AG04449 (cell line): ENCODE results near the gene PBX1.

Experiments used
- CTCF ChIA-PET: fragments of 350-600 bp; formaldehyde crosslinking; extraction: SDS; loops from one replicate; lab custom pipeline; 2021; ENCODE audit warnings: antibody characterized with exemption; lab: Yijun Ruan, JAX
- POLR2A ChIA-PET: fragments of 400-600, 350-600 bp; formaldehyde crosslinking; extraction: SDS; loops from one replicate; lab custom pipeline; 2020; ENCODE audit warnings: antibody characterized with exemption, inconsistent platforms; lab: Yijun Ruan, JAX
- DNase-seq: peaks from one replicate; pipeline ENCODE4 v3.0.0-alpha.2; 2010; ENCODE audit warnings: low read depth, low spot score
- H3K4me3 ChIP-seq: 2 replicates; pipeline ENCODE4 v1.5.1; 2011; ENCODE audit warnings: low read depth, mild to moderate bottlenecking, control low read depth, low read length
- TF ChIP-seq, protein P1 (sequence below): IDR thresholded peaks from one replicate; pipeline ENCODE4 v1.5.1; 2011; ENCODE audit warnings: mild to moderate bottlenecking, moderate library complexity, low read length, control low read depth, inconsistent platforms; ENCODE audit not compliant: insufficient read depth; ENCODE audit errors: missing control alignments

Gene PBX1

DNA sequence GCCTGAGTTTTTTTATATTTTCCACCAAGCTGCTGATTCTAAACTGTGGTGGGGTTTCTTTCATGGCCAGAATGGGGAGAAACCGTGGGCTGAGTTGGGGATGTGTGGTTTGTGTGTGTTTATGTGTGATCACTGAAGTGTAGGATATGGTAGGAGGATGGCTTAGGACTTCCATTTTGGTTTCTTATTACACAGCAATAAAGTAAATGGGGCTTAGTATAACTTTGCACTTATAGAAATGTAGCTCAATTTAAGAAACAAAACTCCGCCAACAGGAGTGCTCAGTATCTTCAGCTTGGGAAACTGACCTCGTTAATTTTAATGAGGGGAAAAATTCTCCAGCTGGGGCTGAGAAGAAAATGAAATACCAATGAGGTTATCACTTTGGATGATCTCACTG, 77.8 kb downstream of the PBX1 start:
- POLR2A ChIA-PET: no interaction called here
- H3K4me3 ChIP-seq: no peak overlapping the region
- TF ChIP-seq, protein P1, sequence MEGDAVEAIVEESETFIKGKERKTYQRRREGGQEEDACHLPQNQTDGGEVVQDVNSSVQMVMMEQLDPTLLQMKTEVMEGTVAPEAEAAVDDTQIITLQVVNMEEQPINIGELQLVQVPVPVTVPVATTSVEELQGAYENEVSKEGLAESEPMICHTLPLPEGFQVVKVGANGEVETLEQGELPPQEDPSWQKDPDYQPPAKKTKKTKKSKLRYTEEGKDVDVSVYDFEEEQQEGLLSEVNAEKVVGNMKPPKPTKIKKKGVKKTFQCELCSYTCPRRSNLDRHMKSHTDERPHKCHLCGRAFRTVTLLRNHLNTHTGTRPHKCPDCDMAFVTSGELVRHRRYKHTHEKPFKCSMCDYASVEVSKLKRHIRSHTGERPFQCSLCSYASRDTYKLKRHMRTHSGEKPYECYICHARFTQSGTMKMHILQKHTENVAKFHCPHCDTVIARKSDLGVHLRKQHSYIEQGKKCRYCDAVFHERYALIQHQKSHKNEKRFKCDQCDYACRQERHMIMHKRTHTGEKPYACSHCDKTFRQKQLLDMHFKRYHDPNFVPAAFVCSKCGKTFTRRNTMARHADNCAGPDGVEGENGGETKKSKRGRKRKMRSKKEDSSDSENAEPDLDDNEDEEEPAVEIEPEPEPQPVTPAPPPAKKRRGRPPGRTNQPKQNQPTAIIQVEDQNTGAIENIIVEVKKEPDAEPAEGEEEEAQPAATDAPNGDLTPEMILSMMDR: no peak
- DNase-seq: no peak
- CTCF ChIA-PET: interaction anchor here (1.5 to 3.7 kb wide), 4 partner anchors 12 to 150 kb away, joined by 3 to 16 read pairs (median 10); no protein-coding TSS in a partner anchor

DNA sequence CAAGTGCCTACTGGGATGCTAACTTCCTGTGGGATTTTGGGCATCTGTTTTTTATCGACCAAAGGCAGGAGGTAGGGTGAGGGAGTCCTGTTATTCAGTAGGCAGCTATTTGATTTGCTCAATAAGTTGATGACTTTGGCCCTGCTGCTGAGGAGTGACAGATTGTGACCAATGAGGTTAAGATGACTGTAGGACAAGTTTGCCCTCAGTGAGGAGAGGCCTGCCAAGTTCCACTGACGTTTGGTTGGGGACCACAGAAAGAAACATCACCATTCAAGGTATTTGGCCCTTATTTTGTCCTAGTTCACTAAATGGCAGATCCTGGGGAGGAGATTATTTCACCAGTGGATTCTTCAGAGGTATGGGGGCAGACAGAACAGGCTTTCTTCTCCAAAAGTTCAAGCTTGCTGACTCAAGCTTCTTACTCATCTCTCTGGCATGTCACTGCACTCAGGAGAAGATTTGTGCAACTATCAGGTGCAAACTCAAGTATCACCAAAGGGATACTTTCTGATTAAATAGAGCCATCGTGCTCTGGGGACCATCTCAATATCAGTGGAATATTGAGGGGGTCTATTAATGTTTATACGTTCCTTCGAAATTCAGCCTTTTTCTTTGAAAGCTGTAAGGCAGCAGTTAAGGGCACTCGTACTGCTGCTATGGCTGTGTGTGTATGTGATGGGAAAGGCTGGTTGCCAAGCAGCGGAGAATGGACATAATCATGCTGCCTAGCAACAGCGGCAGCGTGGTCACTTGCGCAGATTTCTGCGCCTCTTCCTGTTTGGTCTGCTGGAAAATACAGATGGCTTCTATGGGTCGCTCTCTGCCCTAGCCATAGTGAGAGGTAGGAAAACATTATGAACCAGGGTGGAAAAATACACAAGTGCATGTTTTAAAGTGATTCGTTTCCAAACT, 78.7 kb downstream of the PBX1 start:
- H3K4me3 ChIP-seq: no peak overlapping the region
- POLR2A ChIA-PET: interaction anchor here (0.6 kb wide), 1 partner anchor 61 kb away, joined by 3 read pairs; no protein-coding TSS in a partner anchor
- TF ChIP-seq, protein P1: no peak
- no peak for DNase-seq
- CTCF ChIA-PET: interaction anchor here (2.1 to 3.7 kb wide), 3 partner anchors 13 to 149 kb away, joined by 9 to 16 read pairs (median 11); no protein-coding TSS in a partner anchor

DNA sequence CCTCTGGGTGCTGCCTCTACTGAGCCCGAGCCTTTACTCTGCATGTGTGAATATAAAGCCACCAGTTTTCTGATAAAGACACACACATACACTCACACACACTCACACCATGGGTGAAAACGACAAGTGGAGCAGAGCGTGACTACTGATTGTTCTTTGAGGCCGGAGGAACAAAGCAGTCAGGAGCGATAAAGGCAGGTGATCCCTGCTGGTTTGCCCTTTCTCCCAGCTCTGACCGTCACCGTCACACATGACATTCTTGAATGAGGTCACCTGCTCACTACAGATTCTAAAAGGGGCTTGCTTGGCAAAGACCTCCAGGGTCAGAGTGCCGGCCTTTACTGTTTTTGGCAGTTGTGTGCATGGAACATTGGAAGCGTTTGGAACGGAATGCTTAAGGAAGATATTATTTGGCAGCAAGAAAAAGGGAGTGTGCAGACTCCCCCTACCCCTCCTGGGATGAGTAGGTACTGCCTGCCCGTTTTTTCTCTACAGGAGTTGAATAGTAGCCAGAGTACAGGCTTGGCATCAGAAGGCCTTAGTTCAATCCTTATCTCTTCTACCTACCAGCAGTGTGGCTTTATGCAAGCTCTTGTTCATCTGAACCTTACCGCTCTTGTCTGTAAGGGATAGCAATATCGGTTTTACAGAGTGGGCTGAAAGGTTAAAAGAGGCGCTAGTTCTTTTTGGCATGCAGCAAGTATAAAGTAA, 79.7 kb downstream of the PBX1 start:
- no peak overlapping the region for H3K4me3 ChIP-seq
- no peak for DNase-seq
- POLR2A ChIA-PET: no interaction called here
- TF ChIP-seq, protein P1: no peak
- CTCF ChIA-PET: interaction anchor here (3.7 kb wide), 1 partner anchor 14 kb away, joined by 11 read pairs; no protein-coding TSS in a partner anchor

DNA sequence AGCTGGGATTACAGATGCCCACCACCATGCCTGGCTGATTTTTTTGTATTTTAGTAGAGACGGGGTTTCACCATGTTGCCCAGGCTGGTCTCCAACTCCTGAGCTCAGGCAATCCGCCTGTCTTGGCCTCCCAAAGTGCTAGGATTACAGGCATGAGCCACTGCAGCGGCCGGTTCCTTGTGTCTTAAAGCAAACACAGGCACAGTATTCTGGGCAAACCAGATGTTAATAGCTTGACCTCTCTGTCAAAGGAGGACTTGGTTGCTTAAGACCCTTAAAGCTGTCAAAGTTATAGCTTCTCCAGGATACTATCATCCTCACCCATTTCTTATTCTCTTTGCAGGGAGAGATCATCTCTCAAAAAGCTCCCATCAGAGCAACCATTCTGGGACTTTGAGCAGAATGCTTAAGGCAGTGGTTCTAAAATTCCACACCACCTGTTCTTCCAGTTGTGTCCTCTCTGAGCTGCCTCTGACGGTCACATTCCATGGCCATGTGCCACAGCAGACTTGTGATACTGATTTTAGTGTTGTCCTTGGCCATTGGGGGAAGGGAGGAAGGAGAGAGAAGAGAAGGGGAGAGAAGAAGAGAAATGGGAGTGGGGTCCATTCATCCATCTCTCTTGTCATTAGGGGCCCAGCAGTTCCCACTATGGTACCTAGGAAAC, 81.8 kb downstream of the PBX1 start:
- DNase-seq: no peak
- TF ChIP-seq, protein P1: no peak
- POLR2A ChIA-PET: no interaction called here
- no peak overlapping the region for H3K4me3 ChIP-seq
- CTCF ChIA-PET: interaction anchor here (0.9 to 2.0 kb wide), 3 partner anchors 16 to 147 kb away, joined by 3 to 7 read pairs (median 4); no protein-coding TSS in a partner anchor

DNA sequence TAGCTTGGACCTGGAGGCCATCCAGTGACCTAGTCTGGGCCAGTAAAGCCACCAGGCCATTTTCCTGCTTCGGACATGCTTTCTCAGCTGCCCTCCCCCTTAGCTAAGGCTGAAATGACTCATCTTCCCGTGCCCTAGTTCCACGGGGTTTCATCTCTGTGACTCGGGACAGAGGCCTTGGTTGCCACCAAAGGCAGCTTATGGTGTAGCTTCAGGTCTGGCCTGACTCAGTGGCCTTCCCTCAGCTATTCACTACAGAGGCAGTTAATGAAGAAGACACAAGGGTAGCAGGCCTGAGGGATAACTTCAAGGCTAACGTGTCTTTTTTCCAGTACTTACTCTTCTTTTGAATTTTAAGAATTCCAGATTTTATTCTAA, 82.4 kb downstream of the PBX1 start:
- TF ChIP-seq, protein P1: no peak
- H3K4me3 ChIP-seq: no peak overlapping the region
- ChIA-PET POLR2A (no interaction called here), CTCF (interaction anchor here (0.9 to 2.0 kb wide), 3 partner anchors 17 to 146 kb away, joined by 3 to 7 read pairs (median 4); no protein-coding TSS in a partner anchor)
- no peak for DNase-seq
